Tibial artery (tissue), 4 donors: ENCODE measurements around the gene MYG1.

ENCODE experiments used
- DNase-seq, 2 donors: peaks; one replicate each; pipeline ENCODE4 v3.0.0-alpha.2; 2019
- H3K27ac ChIP-seq, 2 donors: fragments of 200-600 bp; sonication (generic) in 1 of 2; 1 replicate in 1 of 2; 2 replicates in 1 of 2; pipeline ENCODE4 v1.5.1; 2018 to 2019; ENCODE audit warnings: mild to moderate bottlenecking in 1 of 2
- H3K27me3 ChIP-seq, 2 donors: fragments of 200-600 bp; sonication (generic) in 1 of 2; one replicate each; pipeline versions ENCODE4 v1.5.1 to v1.6.0; 2016 to 2019
- H3K36me3 ChIP-seq, 3 donors: fragments of 200-600 bp; sonication (generic) in 2 of 3; one replicate each; pipeline ENCODE4 v1.5.1; 2016 to 2019; ENCODE audit warnings: mild to moderate bottlenecking in 2 of 3
- H3K4me1 ChIP-seq, 4 donors: fragments of 200-600 bp; sonication (generic) in 2 of 4; 1 replicate in 3 of 4; 2 replicates in 1 of 4; pipeline ENCODE4 v1.5.1; 2016 to 2019
- H3K4me3 ChIP-seq, 2 donors: fragments of 200-600 bp; sonication (generic) in 1 of 2; 1 replicate in 1 of 2; 2 replicates in 1 of 2; pipeline ENCODE4 v1.5.1; 2018 to 2019; ENCODE audit warnings: mild to moderate bottlenecking in 2 of 2
- H3K9me3 ChIP-seq, 3 donors: fragments of 200-600 bp; sonication (generic) in 1 of 3; one replicate each; pipeline ENCODE4 v1.5.1; 2016 to 2019
- CTCF ChIP-seq, 2 experiments: fragments of 200-600 bp in 1 of 2; fragments of 450-650 bp in 1 of 2; IDR thresholded peaks; one replicate each; pipeline ENCODE4 v1.5.1; 2017 to 2019; ENCODE audit warnings: antibody characterized with exemption in 2 of 2, mild to moderate bottlenecking in 1 of 2, moderate library complexity in 1 of 2
- intact Hi-C: fragments of 100-400 bp; cut with DNase I; formaldehyde crosslinking; loops from one replicate; pipeline ENCODE4 v1.15.0; 2023; ENCODE audit warnings: low total_unique reads

MYG1 gene

GRCh38 chr12:53343969-53344368 lies 44.5 kb downstream of the MYG1 start:
- H3K9me3 ChIP-seq = no peaks in the 10 kb centered on the region
- no peak for TF ChIP-seq CTCF (IDR thresholded peaks at IDR 0.05)
- H3K27me3 ChIP-seq = no peaks in the 10 kb centered on the region
- H3K36me3 ChIP-seq = no peaks in the 10 kb centered on the region
- H3K27ac ChIP-seq = no peak overlapping the region
- no peak for DNase-seq
- peaks cover 0 to 14% (median 12%) of the 10 kb centered on the region in 4 donors for H3K4me1 ChIP-seq
- intact Hi-C loops = loop anchor here (2.0 kb wide), 1 partner anchor 19 kb away; no protein-coding TSS in a partner anchor
- no peak overlapping the region for H3K4me3 ChIP-seq

- H3K27ac ChIP-seq = peak overlapping the region; percentile 73 to 82
- H3K27me3 ChIP-seq = no peaks in the 10 kb centered on the region
- peak overlapping the region; percentile 60 to 65 for H3K4me3 ChIP-seq
- H3K36me3 ChIP-seq = no peaks in the 10 kb centered on the region
- DNase-seq = no peak
- TF ChIP-seq CTCF (IDR thresholded peaks at IDR 0.05) = no peak
- peaks cover 0 to 14% (median 12%) of the 10 kb centered on the region in 4 donors for H3K4me1 ChIP-seq
- no peaks in the 10 kb centered on the region for H3K9me3 ChIP-seq
- intact Hi-C loops = loop anchor here (2.0 kb wide), 1 partner anchor 20 kb away; no protein-coding TSS in a partner anchor
Observed at GRCh38 chr12:53344487-53344823, 45.0 kb downstream of the MYG1 start.

GRCh38 chr12:53344824-53345485 lies 45.5 kb downstream of the MYG1 start:
- TF ChIP-seq CTCF (IDR thresholded peaks at IDR 0.05) = peak; percentile 76 to 77
- Histone ChIP-seq H3K27ac (peak overlapping the region; percentile 73 to 82), H3K27me3 (no peaks in the 10 kb centered on the region), H3K36me3 (no peaks in the 10 kb centered on the region), H3K4me1 (peaks cover 0 to 14% (median 12%) of the 10 kb centered on the region in 4 donors), H3K9me3 (no peaks in the 10 kb centered on the region), H3K4me3 (peak overlapping the region; percentile 60 to 65)
- intact Hi-C loops = loop anchor here (2.0 kb wide), 1 partner anchor 20 kb away; no protein-coding TSS in a partner anchor
- peak; percentile 74 to 84 for DNase-seq

GRCh38 chr12:53345486-53346188 lies 46.1 kb downstream of the MYG1 start:
- no peak for TF ChIP-seq CTCF (IDR thresholded peaks at IDR 0.05)
- Histone ChIP-seq H3K4me3 (peak overlapping the region; percentile 60 to 65), H3K4me1 (peaks cover 0 to 14% (median 12%) of the 10 kb centered on the region in 4 donors), H3K9me3 (no peaks in the 10 kb centered on the region), H3K27me3 (no peaks in the 10 kb centered on the region), H3K27ac (peak overlapping the region; percentile 73 to 82), H3K36me3 (no peaks in the 10 kb centered on the region)
- intact Hi-C loops = loop anchor here (2.0 kb wide), 1 partner anchor 21 kb away; no protein-coding TSS in a partner anchor
- no peak for DNase-seq

- H3K27ac ChIP-seq = no peak overlapping the region
- DNase-seq = no peak
- intact Hi-C loops = no loop called here
- H3K9me3 ChIP-seq = no peaks in the 10 kb centered on the region
- H3K27me3 ChIP-seq = no peaks in the 10 kb centered on the region
- peaks cover 0 to 14% (median 12%) of the 10 kb centered on the region in 4 donors for H3K4me1 ChIP-seq
- no peaks in the 10 kb centered on the region for H3K36me3 ChIP-seq
- no peak overlapping the region for H3K4me3 ChIP-seq
- no peak for TF ChIP-seq CTCF (IDR thresholded peaks at IDR 0.05)
Observed at GRCh38 chr12:53346491-53346890, 47.0 kb downstream of the MYG1 start.
